ENCODE data around the gene CGB7.

- TF ChIP-seq CTCF (IDR thresholded peaks at IDR 0.05) (no peak), POLR2A (IDR thresholded peaks at IDR 0.05) (no peak), EP300 (IDR thresholded peaks at IDR 0.05; ENCODE audit: low read depth) (no peak), POLR2AphosphoS5 (IDR thresholded peaks at IDR 0.05) (no peak)
Measured at GRCh38 chr19:49102303-49102702, 44.8 kb upstream of the CGB7 start.

All from transverse colon (tissue), 4 donors.